ENCODE results near the gene FAM13A. TPM values are rescaled to one million over a fixed set of nuclear protein-coding genes. Genes with fewer than 3 reads are reported as not detected.

Gene FAM13A
- total and polyA plus RNA-seq, 2 experiments from 2014 or later, result 19.3 to 44.2 TPM

GRCh38 chr4:88804234-88804633 lies 252.8 kb downstream of the FAM13A start:
- Histone ChIP-seq H3K4me1 (ENCODE audit: insufficient read depth) (peaks cover 16% of the 10 kb centered on the region), H3K36me3 (replicated peaks; ENCODE audit: insufficient read depth, low read depth) (no peaks in the 10 kb centered on the region), H3K27me3 (no peaks in the 10 kb centered on the region), H3K79me2 (peaks cover 72% of the 10 kb centered on the region), H3K27ac (peak overlapping the region; percentile 56), H4K20me1 (ENCODE audit: insufficient read depth, poor library complexity, severe bottlenecking) (peaks cover 8% of the 10 kb centered on the region), H2AFZ (no peak overlapping the region), H3K9me3 (ENCODE audit: low read depth) (no peaks in the 10 kb centered on the region), H3K4me3 (no peak overlapping the region), H3K4me2 (no peak overlapping the region), H3K9me2 (replicated peaks; ENCODE audit: insufficient read depth) (no peaks in the 10 kb centered on the region)
- 95% methylated on average over 2 of the region's 2 CpGs for WGBS (ENCODE audit: low lambda C conversion rate, missing lambda C conversion rate)
- DNase-seq (ENCODE audit: low spot score), result no peak
- TF ChIP-seq EZH2phosphoT487 (IDR thresholded peaks at IDR 0.05; ENCODE audit: low read depth, severe bottlenecking, unreplicated experiment) (no peak), EZH2 (IDR thresholded peaks at IDR 0.05; ENCODE audit: borderline replicate concordance) (no peak), CTCF (IDR thresholded peaks at IDR 0.05; ENCODE audit: poor library complexity) (no peak)

DNA sequence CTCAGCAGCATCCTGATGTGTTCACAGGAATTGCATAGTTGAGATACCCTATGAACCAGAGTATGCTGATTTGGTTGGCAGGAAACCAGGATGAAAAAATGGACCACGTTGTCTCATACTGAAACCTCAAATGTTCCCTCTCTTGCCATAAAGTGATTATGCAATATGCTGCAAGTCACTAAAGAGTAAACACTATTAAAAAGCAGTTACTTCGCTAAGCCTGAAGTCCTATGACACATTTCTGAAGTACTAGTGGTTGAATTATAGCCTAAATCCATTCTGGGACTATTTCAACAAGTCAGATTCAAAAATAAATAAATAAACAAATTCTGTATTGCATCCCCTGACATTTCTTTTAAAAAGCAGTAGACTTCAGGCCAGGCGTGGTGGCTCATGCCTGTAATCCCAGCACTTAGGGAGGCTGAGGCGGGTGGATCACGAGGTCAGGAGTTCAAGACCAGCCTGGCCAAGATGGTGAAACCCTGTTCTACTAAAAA lies 253.3 kb downstream of the FAM13A start:
- Histone ChIP-seq H4K20me1 (ENCODE audit: insufficient read depth, poor library complexity, severe bottlenecking) (peaks cover 8% of the 10 kb centered on the region), H3K9me3 (ENCODE audit: low read depth) (no peaks in the 10 kb centered on the region), H3K4me3 (no peak overlapping the region), H3K27me3 (no peaks in the 10 kb centered on the region), H3K4me1 (ENCODE audit: insufficient read depth) (peaks cover 10% of the 10 kb centered on the region), H2AFZ (no peak overlapping the region), H3K9me2 (replicated peaks; ENCODE audit: insufficient read depth) (no peaks in the 10 kb centered on the region), H3K36me3 (replicated peaks; ENCODE audit: insufficient read depth, low read depth) (no peaks in the 10 kb centered on the region), H3K79me2 (peaks cover 67% of the 10 kb centered on the region), H3K27ac (peak overlapping the region; percentile 56), H3K4me2 (no peak overlapping the region)
- TF ChIP-seq EZH2phosphoT487 (IDR thresholded peaks at IDR 0.05; ENCODE audit: low read depth, severe bottlenecking, unreplicated experiment) (no peak), CTCF (IDR thresholded peaks at IDR 0.05; ENCODE audit: poor library complexity) (no peak), EZH2 (IDR thresholded peaks at IDR 0.05; ENCODE audit: borderline replicate concordance) (no peak)
- WGBS (ENCODE audit: low lambda C conversion rate, missing lambda C conversion rate), result 61% methylated on average over 5 of the region's 5 CpGs
- peak; percentile 50 for DNase-seq (ENCODE audit: low spot score)

GRCh38 chr4:88802585-88803286 lies 254.2 kb downstream of the FAM13A start:
- TF ChIP-seq EZH2 (IDR thresholded peaks at IDR 0.05; ENCODE audit: borderline replicate concordance) (no peak), CTCF (IDR thresholded peaks at IDR 0.05; ENCODE audit: poor library complexity) (no peak), EZH2phosphoT487 (IDR thresholded peaks at IDR 0.05; ENCODE audit: low read depth, severe bottlenecking, unreplicated experiment) (no peak)
- Histone ChIP-seq H2AFZ (no peak overlapping the region), H3K36me3 (replicated peaks; ENCODE audit: insufficient read depth, low read depth) (no peaks in the 10 kb centered on the region), H3K79me2 (peaks cover 58% of the 10 kb centered on the region), H4K20me1 (ENCODE audit: insufficient read depth, poor library complexity, severe bottlenecking) (peaks cover 4% of the 10 kb centered on the region), H3K27me3 (no peaks in the 10 kb centered on the region), H3K9me2 (replicated peaks; ENCODE audit: insufficient read depth) (no peaks in the 10 kb centered on the region), H3K9me3 (ENCODE audit: low read depth) (no peaks in the 10 kb centered on the region), H3K4me1 (ENCODE audit: insufficient read depth) (peaks cover 6% of the 10 kb centered on the region), H3K27ac (no peak overlapping the region), H3K4me2 (no peak overlapping the region), H3K4me3 (no peak overlapping the region)
- 96% methylated on average over 8 of the region's 8 CpGs for WGBS (ENCODE audit: low lambda C conversion rate, missing lambda C conversion rate)
- no peak for DNase-seq (ENCODE audit: low spot score)

Data from hepatocyte (in vitro differentiated cells).